BJ (cell line): ENCODE results near the gene ASB17. TPM values are rescaled to one million over a fixed set of nuclear protein-coding genes. Genes with fewer than 3 reads are reported as not detected.

Experiments used
- CTCF ChIA-PET: fragments of 350-600 bp; formaldehyde crosslinking; extraction: SDS; loops from one replicate; lab custom pipeline; 2021; ENCODE audit warnings: antibody characterized with exemption, inconsistent platforms; lab: Yijun Ruan, JAX
- POLR2A ChIA-PET: fragments of 300-600 bp; sonication (Branson Sonifier 250); formaldehyde crosslinking; extraction: SDS; loops from one replicate; lab custom pipeline; 2021; ENCODE audit warnings: antibody characterized with exemption; lab: Charles Lee
- DNase-seq: peaks from one replicate; pipeline ENCODE4 v3.0.0-alpha.2; 2011; ENCODE audit warnings: low read depth
- H3K27me3 ChIP-seq: 2 replicates; pipeline ENCODE4 v1.6.0; 2011; ENCODE audit warnings: low read length; ENCODE audit not compliant: control insufficient read depth, insufficient read depth
- H3K36me3 ChIP-seq: 2 replicates; pipeline ENCODE4 v1.5.1; 2011; ENCODE audit warnings: low read length; ENCODE audit not compliant: control insufficient read depth, insufficient read depth
- H3K4me3 ChIP-seq: 2 replicates; pipeline ENCODE4 v1.5.1; 2011; ENCODE audit warnings: low read depth, mild to moderate bottlenecking, control low read depth, low read length
- CTCF ChIP-seq: IDR thresholded peaks from 2 replicates; pipeline ENCODE4 v1.5.1; 2011; ENCODE audit warnings: low read depth, mild to moderate bottlenecking, control low read depth, inconsistent platforms, low read length, moderate library complexity; ENCODE audit not compliant: insufficient read depth
- polyA plus RNA-seq: library from polyadenylated mRNA; depleted of rRNA; stranded (reverse); fragments of >200 nt; gene quantifications from 2 replicates; pipeline ENCODE4 v1.2.3, GENCODE V29; 2011; rRNA removed

Gene ASB17
- polyA plus RNA-seq, 1 experiment = not detected

- POLR2A ChIA-PET = interaction anchor here (0.6 kb wide), 1 partner anchor 48 kb away, joined by 3 read pairs; no protein-coding TSS in a partner anchor
- no peak for DNase-seq
- H3K4me3 ChIP-seq = no peak overlapping the region
- no peaks in the 10 kb centered on the region for H3K36me3 ChIP-seq
- CTCF ChIA-PET = interaction anchor here (0.7 to 2.0 kb wide), 8 partner anchors 16 to 1187 kb away, joined by 3 to 11 read pairs (median 3); no protein-coding TSS in a partner anchor
- no peaks in the 10 kb centered on the region for H3K27me3 ChIP-seq
- peak; percentile 60 for TF ChIP-seq CTCF
These were observed 23.5 kb downstream of the ASB17 start for GRCh38 chr1:75908717-75909152.

- Histone ChIP-seq H3K27me3 (no peaks in the 10 kb centered on the region), H3K4me3 (no peak overlapping the region), H3K36me3 (no peaks in the 10 kb centered on the region)
- ChIA-PET CTCF (interaction anchor here (0.6 to 1.2 kb wide), 2 partner anchors 16 to 1223 kb away, joined by 3 read pairs; no protein-coding TSS in a partner anchor), POLR2A (no interaction called here)
- no peak for TF ChIP-seq CTCF
- DNase-seq = no peak
These were observed 30.8 kb downstream of the ASB17 start for GRCh38 chr1:75901371-75901770.

GRCh38 chr1:75884437-75884836 lies 47.8 kb downstream of the ASB17 start:
- Histone ChIP-seq H3K27me3 (no peaks in the 10 kb centered on the region), H3K36me3 (no peaks in the 10 kb centered on the region), H3K4me3 (no peak overlapping the region)
- ChIA-PET CTCF (no interaction called here), POLR2A (no interaction called here)
- no peak for TF ChIP-seq CTCF
- no peak for DNase-seq

GRCh38 chr1:75879985-75880384 lies 52.2 kb downstream of the ASB17 start:
- TF ChIP-seq CTCF = no peak
- CTCF ChIA-PET = no interaction called here

GRCh38 chr1:75870951-75871350 lies 61.3 kb downstream of the ASB17 start:
- no peaks in the 10 kb centered on the region for H3K36me3 ChIP-seq
- ChIA-PET CTCF (no interaction called here), POLR2A (no interaction called here)
- H3K4me3 ChIP-seq = no peak overlapping the region
- no peak for DNase-seq
- no peaks in the 10 kb centered on the region for H3K27me3 ChIP-seq
- TF ChIP-seq CTCF = no peak

More at GRCh38 chr1:75879985-75880384, 52.2 kb downstream of the ASB17 start:
- no peak for DNase-seq
- no peaks in the 10 kb centered on the region for H3K36me3 ChIP-seq
- H3K4me3 ChIP-seq = no peak overlapping the region
- POLR2A ChIA-PET = no interaction called here
- no peaks in the 10 kb centered on the region for H3K27me3 ChIP-seq

Other genes with a start within 250 kb of the ASB17 start
- 17.0 and 30.7 TPM in 2 replicates for gene ACADM, start 207.7 kb downstream of the ASB17 start, polyA plus RNA-seq
- 29.4 and 87.8 TPM in 2 replicates for gene RABGGTB, start 146.1 kb downstream of the ASB17 start, polyA plus RNA-seq
- 0.04 and 0.05 TPM in 2 replicates for gene MSH4, start 135.5 kb downstream of the ASB17 start, polyA plus RNA-seq
- 0.05 and 0.06 TPM in 2 replicates for gene ST6GALNAC3, start 142.3 kb upstream of the ASB17 start, polyA plus RNA-seq